OCI-M2 (cell line): ENCODE measurements around the gene PGM3.

Experiments used
- DNase-seq: peaks from one replicate; lab custom pipeline; 2025; ENCODE audit not compliant: unreplicated experiment; lab: John Stamatoyannopoulos, UW

Gene PGM3

DNA sequence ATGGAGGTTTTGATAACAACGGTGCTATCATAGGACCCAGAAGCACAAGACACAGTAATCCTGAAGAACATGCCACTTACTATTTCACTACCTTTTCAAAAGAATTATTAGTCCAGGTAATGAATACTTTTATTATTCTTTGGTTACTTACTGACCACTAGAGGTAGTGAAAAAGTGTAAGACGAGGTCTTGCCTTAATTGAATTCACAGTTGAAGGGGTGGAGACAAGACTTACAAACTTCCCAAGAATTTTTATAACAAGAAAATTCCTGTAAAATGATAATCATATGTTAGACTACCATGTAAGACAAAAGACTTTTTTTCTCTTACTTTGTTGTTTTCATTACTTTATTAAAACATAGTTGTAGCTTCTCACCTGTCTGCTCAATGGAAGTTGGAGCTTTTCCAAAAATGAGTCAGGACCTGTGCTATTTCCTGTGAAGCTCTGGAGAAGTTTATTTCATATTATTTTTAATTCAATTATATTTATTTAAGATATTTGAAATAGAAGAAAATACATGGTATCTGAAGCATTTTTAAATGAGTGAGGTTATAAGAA, 73.2 kb downstream of the PGM3 start:
- no peak for DNase-seq

GRCh38 chr6:83117802-83118201, 75.3 kb downstream of the PGM3 start:
- DNase-seq = no peak
